Keratinocyte (primary cell): ENCODE results near the gene MTM1.

Experiments used
- EZH2 ChIP-seq: IDR thresholded peaks from one replicate; pipeline ENCODE4 v1.6.1; 2012; ENCODE audit warnings: inconsistent platforms, mild to moderate bottlenecking, low read length, moderate library complexity
- TF ChIP-seq, protein P1 (sequence below), 3 experiments: IDR thresholded peaks in 1 of 3; conservative IDR thresholded peaks in 1 of 3; optimal IDR thresholded peaks in 1 of 3; 2 replicates in 2 of 3; 3 replicates in 1 of 3; pipeline versions ENCODE3 to v1.5.1; 2011; ENCODE audit warnings: low read length in 3 of 3, mild to moderate bottlenecking in 3 of 3, moderate library complexity in 2 of 3, control low read depth in 1 of 3, inconsistent platforms in 1 of 3; ENCODE audit not compliant: insufficient read depth in 2 of 3; ENCODE audit errors: extremely low read depth in 1 of 3

DNA sequence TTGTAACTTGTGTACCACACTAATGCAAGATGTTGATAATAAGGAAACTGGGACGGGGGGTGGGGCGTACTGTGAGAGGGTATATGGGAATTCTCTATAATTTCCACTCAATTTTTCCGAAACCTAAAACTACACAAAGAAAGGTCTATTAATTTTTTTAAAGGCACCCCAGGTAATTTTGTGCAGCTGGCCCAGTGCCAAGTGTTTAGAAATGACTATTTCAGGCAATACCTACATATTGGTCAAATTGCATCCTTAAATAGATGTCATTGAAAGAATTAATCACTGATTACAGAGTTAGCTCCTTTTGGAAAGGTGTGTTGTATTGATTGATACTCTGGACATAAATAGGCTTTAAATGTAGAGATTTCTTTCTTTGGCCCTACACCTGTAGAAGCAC, 114.7 kb downstream of the MTM1 start:
- TF ChIP-seq, protein P1, sequence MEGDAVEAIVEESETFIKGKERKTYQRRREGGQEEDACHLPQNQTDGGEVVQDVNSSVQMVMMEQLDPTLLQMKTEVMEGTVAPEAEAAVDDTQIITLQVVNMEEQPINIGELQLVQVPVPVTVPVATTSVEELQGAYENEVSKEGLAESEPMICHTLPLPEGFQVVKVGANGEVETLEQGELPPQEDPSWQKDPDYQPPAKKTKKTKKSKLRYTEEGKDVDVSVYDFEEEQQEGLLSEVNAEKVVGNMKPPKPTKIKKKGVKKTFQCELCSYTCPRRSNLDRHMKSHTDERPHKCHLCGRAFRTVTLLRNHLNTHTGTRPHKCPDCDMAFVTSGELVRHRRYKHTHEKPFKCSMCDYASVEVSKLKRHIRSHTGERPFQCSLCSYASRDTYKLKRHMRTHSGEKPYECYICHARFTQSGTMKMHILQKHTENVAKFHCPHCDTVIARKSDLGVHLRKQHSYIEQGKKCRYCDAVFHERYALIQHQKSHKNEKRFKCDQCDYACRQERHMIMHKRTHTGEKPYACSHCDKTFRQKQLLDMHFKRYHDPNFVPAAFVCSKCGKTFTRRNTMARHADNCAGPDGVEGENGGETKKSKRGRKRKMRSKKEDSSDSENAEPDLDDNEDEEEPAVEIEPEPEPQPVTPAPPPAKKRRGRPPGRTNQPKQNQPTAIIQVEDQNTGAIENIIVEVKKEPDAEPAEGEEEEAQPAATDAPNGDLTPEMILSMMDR (optimal IDR thresholded peaks at IDR 0.05 in 1 of 3, IDR thresholded peaks at IDR 0.05 in 1 of 3, conservative IDR thresholded peaks at IDR 0.05 in 1 of 3; ENCODE audit: extremely low read depth in 1 of 3, insufficient read depth in 2 of 3, low read length in 3 of 3): no peak
- no peak for TF ChIP-seq EZH2
